ENCODE measurements around the gene UTS2B.

Gene UTS2B

DNA sequence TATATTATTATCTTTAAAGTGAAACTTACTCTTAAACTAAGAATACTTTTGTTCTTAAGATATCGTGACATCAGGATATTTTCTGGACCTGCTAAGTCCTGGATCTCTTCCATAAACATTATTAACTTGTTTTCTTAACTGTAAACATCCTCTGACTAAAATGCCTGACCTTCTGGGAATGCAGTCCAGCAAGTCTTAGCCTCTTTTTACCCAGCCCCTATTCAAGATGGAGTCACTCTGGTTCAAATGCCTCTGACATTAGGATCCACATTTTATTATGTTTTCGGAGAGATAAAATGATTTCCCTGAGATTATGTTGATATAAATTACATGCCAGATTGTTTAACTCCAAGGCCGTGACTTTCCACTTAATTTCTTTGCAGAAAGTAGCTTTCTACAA, 93.7 kb downstream of the UTS2B start:
- no peaks in the 10 kb centered on the region for H3K36me3 ChIP-seq (replicated peaks; ENCODE audit: low read depth, low read length)
- H3K9me3 ChIP-seq (ENCODE audit: insufficient read depth, low read length) = no peaks in the 10 kb centered on the region
- no peaks in the 10 kb centered on the region for H3K79me2 ChIP-seq (ENCODE audit: low read length)
- H2AFZ ChIP-seq (ENCODE audit: low read depth, low read length) = no peak overlapping the region
- H3K4me2 ChIP-seq (ENCODE audit: low read length) = peak overlapping the region; percentile 55
- H3K9ac ChIP-seq (ENCODE audit: low read length) = no peak overlapping the region
- no peaks in the 10 kb centered on the region for H4K20me1 ChIP-seq (ENCODE audit: insufficient read depth, low read length)
- TF ChIP-seq, protein P1, sequence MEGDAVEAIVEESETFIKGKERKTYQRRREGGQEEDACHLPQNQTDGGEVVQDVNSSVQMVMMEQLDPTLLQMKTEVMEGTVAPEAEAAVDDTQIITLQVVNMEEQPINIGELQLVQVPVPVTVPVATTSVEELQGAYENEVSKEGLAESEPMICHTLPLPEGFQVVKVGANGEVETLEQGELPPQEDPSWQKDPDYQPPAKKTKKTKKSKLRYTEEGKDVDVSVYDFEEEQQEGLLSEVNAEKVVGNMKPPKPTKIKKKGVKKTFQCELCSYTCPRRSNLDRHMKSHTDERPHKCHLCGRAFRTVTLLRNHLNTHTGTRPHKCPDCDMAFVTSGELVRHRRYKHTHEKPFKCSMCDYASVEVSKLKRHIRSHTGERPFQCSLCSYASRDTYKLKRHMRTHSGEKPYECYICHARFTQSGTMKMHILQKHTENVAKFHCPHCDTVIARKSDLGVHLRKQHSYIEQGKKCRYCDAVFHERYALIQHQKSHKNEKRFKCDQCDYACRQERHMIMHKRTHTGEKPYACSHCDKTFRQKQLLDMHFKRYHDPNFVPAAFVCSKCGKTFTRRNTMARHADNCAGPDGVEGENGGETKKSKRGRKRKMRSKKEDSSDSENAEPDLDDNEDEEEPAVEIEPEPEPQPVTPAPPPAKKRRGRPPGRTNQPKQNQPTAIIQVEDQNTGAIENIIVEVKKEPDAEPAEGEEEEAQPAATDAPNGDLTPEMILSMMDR (IDR thresholded peaks at IDR 0.05; ENCODE audit: low read depth, low read length) = no peak
- TF ChIP-seq EZH2phosphoT487 (IDR thresholded peaks at IDR 0.05; ENCODE audit: low read depth) = no peak
- H3K27ac ChIP-seq (ENCODE audit: low read length) = no peak overlapping the region
- H3K4me3 ChIP-seq (ENCODE audit: low read length) = no peak overlapping the region
- no peaks in the 10 kb centered on the region for H3K27me3 ChIP-seq (ENCODE audit: low read depth, low read length)
- H3K4me1 ChIP-seq (ENCODE audit: low read length) = peaks cover 52% of the 10 kb centered on the region

DNA sequence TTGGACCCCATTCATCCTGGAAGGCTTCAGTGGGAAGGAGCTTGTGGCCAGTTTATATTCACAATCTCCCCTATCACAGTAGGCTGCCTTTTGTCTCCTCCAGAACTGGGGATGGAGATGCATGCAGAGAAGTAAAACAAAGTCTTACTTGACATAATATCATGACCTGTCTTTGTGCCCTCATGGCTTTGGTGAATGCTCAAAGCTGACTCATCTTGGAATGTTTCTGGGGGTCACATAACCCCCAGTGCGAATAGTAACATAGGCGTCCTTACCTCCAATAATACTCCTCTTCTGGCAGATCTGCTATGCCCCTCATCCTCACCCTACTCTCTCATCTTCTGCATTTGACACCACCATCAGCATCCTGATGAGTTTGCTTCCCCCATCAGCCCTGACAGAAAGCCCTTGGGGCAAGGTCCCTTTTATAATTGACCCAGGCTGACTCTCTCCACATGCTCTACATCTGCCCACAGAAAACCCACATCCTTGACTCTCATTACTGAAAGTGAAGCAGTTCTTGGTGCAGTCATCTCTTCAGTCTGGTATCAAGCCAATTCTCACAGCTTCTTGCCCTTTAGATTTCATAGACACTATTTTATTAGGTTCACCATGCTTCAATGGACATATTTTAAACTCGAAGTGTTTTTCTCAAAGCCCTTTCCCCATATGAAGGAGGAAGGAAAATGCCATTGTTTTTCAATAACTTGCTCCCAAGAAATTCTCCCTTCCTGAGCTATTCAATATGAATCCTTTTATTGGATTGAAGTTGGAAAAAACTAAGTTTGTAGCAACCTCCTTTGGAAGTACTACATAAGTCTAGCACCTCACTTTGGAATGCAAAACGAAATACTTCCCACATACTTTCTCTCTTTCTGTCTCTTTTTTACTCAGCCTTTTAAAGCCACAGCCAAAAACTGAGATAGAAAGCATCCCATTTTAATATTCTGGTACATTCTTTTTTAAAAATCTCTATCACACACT, 94.7 kb downstream of the UTS2B start:
- Histone ChIP-seq H3K79me2 (ENCODE audit: low read length) (no peaks in the 10 kb centered on the region), H3K4me2 (ENCODE audit: low read length) (peak overlapping the region; percentile 55), H3K27ac (ENCODE audit: low read length) (peak overlapping the region; percentile 44), H3K4me1 (ENCODE audit: low read length) (peaks cover 52% of the 10 kb centered on the region), H3K9me3 (ENCODE audit: insufficient read depth, low read length) (no peaks in the 10 kb centered on the region), H3K4me3 (ENCODE audit: low read length) (peak overlapping the region; percentile 33; the same call in 1 of the 2 replicates), H2AFZ (ENCODE audit: low read depth, low read length) (no peak overlapping the region), H3K27me3 (ENCODE audit: low read depth, low read length) (no peaks in the 10 kb centered on the region), H4K20me1 (ENCODE audit: insufficient read depth, low read length) (no peaks in the 10 kb centered on the region), H3K9ac (ENCODE audit: low read length) (peak overlapping the region; percentile 10; the same call in 1 of the 2 replicates), H3K36me3 (replicated peaks; ENCODE audit: low read depth, low read length) (no peaks in the 10 kb centered on the region)
- TF ChIP-seq, protein P1 (IDR thresholded peaks at IDR 0.05; ENCODE audit: low read depth, low read length) = no peak

- H3K4me3 ChIP-seq (ENCODE audit: low read length) = no peak overlapping the region
- H3K9me3 ChIP-seq (ENCODE audit: insufficient read depth, low read length) = no peaks in the 10 kb centered on the region
- no peak overlapping the region for H3K27ac ChIP-seq (ENCODE audit: low read length)
- H3K27me3 ChIP-seq (ENCODE audit: low read depth, low read length) = no peaks in the 10 kb centered on the region
- no peaks in the 10 kb centered on the region for H3K79me2 ChIP-seq (ENCODE audit: low read length)
- peaks cover 44% of the 10 kb centered on the region for H3K4me1 ChIP-seq (ENCODE audit: low read length)
- no peak overlapping the region for H2AFZ ChIP-seq (ENCODE audit: low read depth, low read length)
- H4K20me1 ChIP-seq (ENCODE audit: insufficient read depth, low read length) = no peaks in the 10 kb centered on the region
- H3K9ac ChIP-seq (ENCODE audit: low read length) = no peak overlapping the region
- no peak overlapping the region for H3K4me2 ChIP-seq (ENCODE audit: low read length)
- H3K36me3 ChIP-seq (replicated peaks; ENCODE audit: low read depth, low read length) = no peaks in the 10 kb centered on the region
- no peak for TF ChIP-seq EZH2phosphoT487 (IDR thresholded peaks at IDR 0.05; ENCODE audit: low read depth)
- TF ChIP-seq, protein P1 (IDR thresholded peaks at IDR 0.05; ENCODE audit: low read depth, low read length) = no peak
These were observed 96.1 kb downstream of the UTS2B start for GRCh38 chr3:191234216-191234615.

GRCh38 chr3:191227541-191227940, 102.8 kb downstream of the UTS2B start:
- H3K36me3 ChIP-seq (replicated peaks; ENCODE audit: low read depth, low read length) = no peaks in the 10 kb centered on the region
- H2AFZ ChIP-seq (ENCODE audit: low read depth, low read length) = no peak overlapping the region
- H3K9ac ChIP-seq (ENCODE audit: low read length) = no peak overlapping the region
- H3K27ac ChIP-seq (ENCODE audit: low read length) = no peak overlapping the region
- H3K27me3 ChIP-seq (ENCODE audit: low read depth, low read length) = no peaks in the 10 kb centered on the region
- no peaks in the 10 kb centered on the region for H4K20me1 ChIP-seq (ENCODE audit: insufficient read depth, low read length)
- H3K4me3 ChIP-seq (ENCODE audit: low read length) = no peak overlapping the region
- TF ChIP-seq, protein P1 (IDR thresholded peaks at IDR 0.05; ENCODE audit: low read depth, low read length) = no peak
- no peak for TF ChIP-seq EZH2phosphoT487 (IDR thresholded peaks at IDR 0.05; ENCODE audit: low read depth)
- no peak overlapping the region for H3K4me2 ChIP-seq (ENCODE audit: low read length)
- no peaks in the 10 kb centered on the region for H3K9me3 ChIP-seq (ENCODE audit: insufficient read depth, low read length)
- H3K79me2 ChIP-seq (ENCODE audit: low read length) = no peaks in the 10 kb centered on the region
- H3K4me1 ChIP-seq (ENCODE audit: low read length) = peaks cover 11% of the 10 kb centered on the region; the same call in 1 of the 2 replicates
